ENCODE measurements around the gene GRAMD2B.
A peak's percentile ranks its signal among the peaks of the same experiment; 100 is the strongest.
"Not testable (repeated sequence)": the region's sequence is repeated elsewhere in the genome, so short reads cannot be mapped to it uniquely, and the experiment has no call there.

Gene GRAMD2B

GRCh38 chr5:126410623-126411022 is 12.6 kb upstream of the GRAMD2B start:
- DNase-seq (ENCODE audit: low read depth), result peak; percentile 23

- no peak for DNase-seq (ENCODE audit: low read depth)
These were observed 9.4 kb upstream of the GRAMD2B start for GRCh38 chr5:126413856-126414255.

- peak; percentile 81 for DNase-seq (ENCODE audit: low read depth)
These were observed 8.2 kb upstream of the GRAMD2B start for GRCh38 chr5:126414874-126415502.

- no peak for DNase-seq (ENCODE audit: low read depth)
These were observed 7.4 kb upstream of the GRAMD2B start for GRCh38 chr5:126415789-126416188.

GRCh38 chr5:126416266-126416925 is 6.8 kb upstream of the GRAMD2B start:
- DNase-seq (ENCODE audit: low read depth), result no peak

- DNase-seq (ENCODE audit: low read depth), result no peak
These were observed 6.0 kb upstream of the GRAMD2B start for GRCh38 chr5:126417178-126417577.

- DNase-seq (ENCODE audit: low read depth), result no peak
These were observed 4.1 kb upstream of the GRAMD2B start for GRCh38 chr5:126419102-126419501.

GRCh38 chr5:126428421-126428820 is 5.2 kb downstream of the GRAMD2B start:
- DNase-seq (ENCODE audit: low read depth), result no peak

- no peak for DNase-seq (ENCODE audit: low read depth)
These were observed 7.4 kb downstream of the GRAMD2B start for GRCh38 chr5:126430631-126431030.

- DNase-seq (ENCODE audit: low read depth), result peak; percentile 65
These were observed 10.5 kb downstream of the GRAMD2B start for GRCh38 chr5:126433701-126434100.

- no peak for DNase-seq (ENCODE audit: low read depth)
These were observed 12.1 kb downstream of the GRAMD2B start for GRCh38 chr5:126435261-126435660.

GRCh38 chr5:126435714-126436113 is 12.5 kb downstream of the GRAMD2B start:
- no peak for DNase-seq (ENCODE audit: low read depth)

- no peak for DNase-seq (ENCODE audit: low read depth)
These were observed 14.5 kb downstream of the GRAMD2B start for GRCh38 chr5:126437721-126438120.

- no peak for DNase-seq (ENCODE audit: low read depth)
These were observed 15.1 kb downstream of the GRAMD2B start for GRCh38 chr5:126438267-126438666.

- DNase-seq (ENCODE audit: low read depth), result no peak
These were observed 15.7 kb downstream of the GRAMD2B start for GRCh38 chr5:126438868-126439267.

GRCh38 chr5:126439724-126440123 is 16.5 kb downstream of the GRAMD2B start:
- DNase-seq (ENCODE audit: low read depth), result not testable (repeated sequence)

- DNase-seq (ENCODE audit: low read depth), result no peak
These were observed 18.0 kb downstream of the GRAMD2B start for GRCh38 chr5:126441230-126441629.

GRCh38 chr5:126443374-126443851 is 20.2 kb downstream of the GRAMD2B start:
- DNase-seq (ENCODE audit: low read depth), result no peak

- no peak for DNase-seq (ENCODE audit: low read depth)
These were observed 20.9 kb downstream of the GRAMD2B start for GRCh38 chr5:126444137-126444536.

GRCh38 chr5:126445502-126446174 is 22.4 kb downstream of the GRAMD2B start:
- DNase-seq (ENCODE audit: low read depth), result no peak

GRCh38 chr5:126446498-126447224 is 23.5 kb downstream of the GRAMD2B start:
- DNase-seq (ENCODE audit: low read depth), result peak; percentile 38

GRCh38 chr5:126448720-126449119 is 25.5 kb downstream of the GRAMD2B start:
- DNase-seq (ENCODE audit: low read depth), result no peak
